GM12872 (cell line): ENCODE measurements around the gene MBOAT2.

Experiments
- CTCF ChIP-seq: IDR thresholded peaks from 3 replicates; pipeline ENCODE4 v1.5.1; 2011; ENCODE audit warnings: low read depth, mild to moderate bottlenecking, low read length, moderate library complexity; ENCODE audit not compliant: insufficient read depth

MBOAT2 gene

GRCh38 chr2:8888963-8889362, 114.5 kb downstream of the MBOAT2 start:
- TF ChIP-seq CTCF = no peak

- TF ChIP-seq CTCF = no peak
These were observed 116.6 kb downstream of the MBOAT2 start for GRCh38 chr2:8886876-8887275.

GRCh38 chr2:8886202-8886518, 117.3 kb downstream of the MBOAT2 start:
- no peak for TF ChIP-seq CTCF

- no peak for TF ChIP-seq CTCF
These were observed 117.9 kb downstream of the MBOAT2 start for GRCh38 chr2:8885449-8886201.

GRCh38 chr2:8884812-8885211, 118.7 kb downstream of the MBOAT2 start:
- TF ChIP-seq CTCF = no peak

- TF ChIP-seq CTCF = peak; percentile 31; the same call in 2 of the 3 replicates
These were observed 121.4 kb downstream of the MBOAT2 start for GRCh38 chr2:8882094-8882493.

GRCh38 chr2:8877894-8878293, 125.6 kb downstream of the MBOAT2 start:
- TF ChIP-seq CTCF = no peak
